ENCODE results near the gene ZDHHC13. TPM values are rescaled to one million over a fixed set of nuclear protein-coding genes. Genes with fewer than 3 reads are reported as not detected.
"Not testable (repeated sequence)": the region's sequence is repeated elsewhere in the genome, so short reads cannot be mapped to it uniquely, and the experiment has no call there.

The ZDHHC13 gene
- total RNA-seq, 4 donors from 2014 or later, result 45.8 to 64.9 (median 58.1) TPM

GRCh38 chr11:19121646-19122045 lies 4.7 kb downstream of the ZDHHC13 start:
- Histone ChIP-seq H3K27ac (peak overlapping the region in 2 of 4 donors; percentile 30 to 56), H3K27me3 (no peaks in the 10 kb centered on the region), H3K9me3 (no peaks in the 10 kb centered on the region), H3K4me3 (no peak overlapping the region), H3K4me1 (peaks cover 3 to 69% (median 5%) of the 10 kb centered on the region in 3 donors), H3K36me3 (peaks cover 0 to 27% (median 0%) of the 10 kb centered on the region in 3 donors)
- DNase-seq, result no peak
- no peak for TF ChIP-seq POLR2A (IDR thresholded peaks at IDR 0.05)
- no peak for TF ChIP-seq CTCF (IDR thresholded peaks at IDR 0.05)
- 22 to 29% methylated on average over 2 of the region's 2 CpGs for WGBS, 2 donors
- intact Hi-C loops (cut with DNase I), result no loop called here

- peak overlapping the region in 2 of 4 donors; percentile 30 to 56 for H3K27ac ChIP-seq
- no peak overlapping the region for H3K4me3 ChIP-seq
- no peaks in the 10 kb centered on the region for H3K9me3 ChIP-seq
- TF ChIP-seq POLR2A (IDR thresholded peaks at IDR 0.05) (no peak), CTCF (IDR thresholded peaks at IDR 0.05) (no peak)
- DNase-seq, result no peak
- H3K36me3 ChIP-seq, result peaks cover 0 to 31% (median 0%) of the 10 kb centered on the region in 3 donors
- intact Hi-C loops (cut with DNase I), result no loop called here
- H3K27me3 ChIP-seq, result no peaks in the 10 kb centered on the region
- peaks cover 0 to 57% (median 5%) of the 10 kb centered on the region in 3 donors for H3K4me1 ChIP-seq
- WGBS, 2 donors, result 72 to 79% methylated on average over 7 of the region's 7 CpGs
Measured at GRCh38 chr11:19122960-19123615, 6.1 kb downstream of the ZDHHC13 start.

GRCh38 chr11:19126562-19127325 lies 9.8 kb downstream of the ZDHHC13 start:
- intact Hi-C loops (cut with DNase I); H3K9me3 ChIP-seq; H3K4me3 ChIP-seq; DNase-seq; H3K27ac ChIP-seq; H3K27me3 ChIP-seq: not testable (repeated sequence)
- WGBS, 2 donors, result 87 to 94% methylated on average over 4 of the region's 4 CpGs
- H3K36me3 ChIP-seq, result peaks cover 0 to 45% (median 0%) of the 10 kb centered on the region in 3 donors
- H3K4me1 ChIP-seq, result peaks cover 0 to 20% (median 0%) of the 10 kb centered on the region in 3 donors

GRCh38 chr11:19134004-19134403 lies 17.0 kb downstream of the ZDHHC13 start:
- H3K36me3 ChIP-seq, result peaks cover 0 to 41% (median 0%) of the 10 kb centered on the region in 3 donors
- H3K27ac ChIP-seq, result no peak overlapping the region
- intact Hi-C loops (cut with DNase I), result no loop called here
- H3K4me1 ChIP-seq, result no peaks in the 10 kb centered on the region
- DNase-seq, result no peak
- H3K27me3 ChIP-seq, result no peaks in the 10 kb centered on the region
- no peaks in the 10 kb centered on the region for H3K9me3 ChIP-seq
- TF ChIP-seq POLR2A (IDR thresholded peaks at IDR 0.05) (no peak), CTCF (IDR thresholded peaks at IDR 0.05) (no peak)
- WGBS, 2 donors, result 90 to 100% methylated on average over 1 of the region's 1 CpG
- H3K4me3 ChIP-seq, result no peak overlapping the region

- DNase-seq; H3K4me3 ChIP-seq; H3K9me3 ChIP-seq; H3K4me1 ChIP-seq; H3K27me3 ChIP-seq; intact Hi-C loops (cut with DNase I); H3K27ac ChIP-seq: not testable (repeated sequence)
- WGBS, 2 donors, result 84 to 98% methylated on average over 4 of the region's 4 CpGs
- H3K36me3 ChIP-seq, result peaks cover 0 to 27% (median 0%) of the 10 kb centered on the region in 3 donors
Measured at GRCh38 chr11:19136884-19137283, 19.9 kb downstream of the ZDHHC13 start.

DNA sequence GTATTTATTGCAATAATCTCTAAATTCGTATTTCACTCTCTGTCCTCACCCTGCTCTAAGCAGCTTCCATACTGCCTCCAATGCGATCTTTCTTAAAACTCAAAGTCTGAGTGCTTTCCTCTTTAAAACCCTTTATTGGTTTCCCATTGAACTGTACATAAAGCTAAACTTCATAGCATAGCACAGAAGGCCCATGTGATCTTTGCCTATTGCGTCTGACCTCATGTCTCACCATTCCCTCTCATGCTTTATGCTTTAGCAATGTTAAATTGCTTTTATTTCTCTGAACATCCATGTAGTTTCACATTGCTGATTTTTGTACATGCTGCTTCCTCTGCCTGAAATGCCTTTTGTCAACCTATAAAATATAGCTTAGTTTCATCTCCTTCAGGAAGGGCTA lies 28.4 kb downstream of the ZDHHC13 start:
- H3K36me3 ChIP-seq, result peaks cover 0 to 66% (median 0%) of the 10 kb centered on the region in 3 donors
- DNase-seq, result no peak
- no peak for TF ChIP-seq POLR2A (IDR thresholded peaks at IDR 0.05)
- no peak for TF ChIP-seq CTCF (IDR thresholded peaks at IDR 0.05)
- H3K27me3 ChIP-seq, result no peaks in the 10 kb centered on the region
- H3K4me1 ChIP-seq, result no peaks in the 10 kb centered on the region
- no peak overlapping the region for H3K4me3 ChIP-seq
- H3K27ac ChIP-seq, result no peak overlapping the region
- H3K9me3 ChIP-seq, result no peaks in the 10 kb centered on the region
- WGBS, 2 donors, result 65 to 92% methylated on average over 3 of the region's 3 CpGs
- intact Hi-C loops (cut with DNase I), result no loop called here

All from esophagus squamous epithelium (tissue), 5 donors.